ENCODE data around the gene CIAO2A.

DNA sequence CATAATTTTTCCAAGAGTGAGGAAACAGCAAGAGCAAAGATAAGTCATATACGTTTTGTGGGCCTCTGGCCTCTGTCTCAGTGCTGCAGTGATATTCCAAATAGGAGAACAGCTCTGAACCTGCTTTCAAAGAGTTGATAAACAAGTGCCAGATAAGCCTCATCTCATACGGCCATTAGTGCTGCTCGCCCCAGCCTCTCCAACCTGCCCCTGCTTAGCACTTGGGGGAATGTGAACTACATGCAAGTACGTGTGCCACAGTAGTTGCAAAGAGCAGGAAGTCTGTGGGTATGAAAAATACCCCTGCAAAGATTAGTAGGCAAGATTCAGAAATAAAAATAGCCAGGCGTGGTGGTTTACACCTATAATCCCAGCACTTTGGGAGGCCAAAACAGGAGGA is 61.3 kb downstream of the CIAO2A start:
- TF ChIP-seq CTCF (IDR thresholded peaks at IDR 0.05; ENCODE audit: insufficient read depth, low read depth, low read length): no peak
- TF ChIP-seq EZH2 (IDR thresholded peaks at IDR 0.05; ENCODE audit: insufficient read depth, low read length): no peak
